Astrocyte (in vitro differentiated cells and primary cell): Measurements from ENCODE around the gene INSIG2. TPM values are rescaled to one million over a fixed set of nuclear protein-coding genes. Genes with fewer than 3 reads are reported as not detected.

Source experiments
- DNase-seq: peaks from one replicate; pipeline ENCODE4 v3.0.0-alpha.2; 2010; ENCODE audit warnings: low read depth
- FAIRE-seq: peaks from 2 replicates; lab custom pipeline; 2011; peaks lifted over from hg19 to GRCh38; lab: Jason Lieb, UNC
- H2AFZ ChIP-seq: 2 replicates; pipeline ENCODE4 v1.6.0; 2012; ENCODE audit warnings: low read depth, low read length, inconsistent platforms
- H3K27ac ChIP-seq: 2 replicates; pipeline ENCODE4 v1.5.1; 2011; ENCODE audit warnings: low read depth, low read length, inconsistent platforms
- H3K27me3 ChIP-seq: 2 replicates; pipeline ENCODE4 v1.6.0; 2011; ENCODE audit warnings: low read length, inconsistent platforms; ENCODE audit not compliant: insufficient read depth
- H3K36me3 ChIP-seq: 2 replicates; pipeline ENCODE4 v1.5.1; 2011; ENCODE audit warnings: low read length, inconsistent platforms; ENCODE audit not compliant: insufficient read depth
- H3K4me1 ChIP-seq: 2 replicates; pipeline ENCODE4 v1.5.1; 2011; ENCODE audit warnings: low read length, inconsistent platforms; ENCODE audit not compliant: insufficient read depth
- H3K4me2 ChIP-seq: 2 replicates; pipeline ENCODE4 v1.6.0; 2012; ENCODE audit warnings: low read length, inconsistent platforms
- H3K4me3 ChIP-seq: 2 replicates; pipeline ENCODE4 v1.5.1; 2011; ENCODE audit warnings: low read depth, mild to moderate bottlenecking, low read length, inconsistent platforms; ENCODE audit not compliant: insufficient read depth
- H3K79me2 ChIP-seq: 2 replicates; pipeline ENCODE4 v1.6.0; 2012; ENCODE audit warnings: mild to moderate bottlenecking, low read length, inconsistent platforms; ENCODE audit not compliant: insufficient read depth
- H3K9ac ChIP-seq: 2 replicates; pipeline ENCODE4 v1.6.0; 2012; ENCODE audit warnings: mild to moderate bottlenecking, low read length, inconsistent platforms
- H3K9me3 ChIP-seq: 2 replicates; pipeline ENCODE4 v1.5.1; 2012; ENCODE audit warnings: low read depth, mild to moderate bottlenecking, low read length, inconsistent platforms; ENCODE audit not compliant: insufficient read depth
- H4K20me1 ChIP-seq: 2 replicates; pipeline ENCODE4 v1.6.0; 2012; ENCODE audit warnings: low read length, inconsistent platforms; ENCODE audit not compliant: insufficient read depth
- H3K27ac Mint-ChIP-seq: one replicate; pipeline ENCODE4 v1.8.0; 2021; ENCODE audit warnings: mild to moderate bottlenecking, mixed read lengths; ENCODE audit not compliant: unreplicated experiment
- H3K27me3 Mint-ChIP-seq: one replicate; pipeline ENCODE4 v1.8.0; 2021; ENCODE audit warnings: low read depth, mixed read lengths; ENCODE audit not compliant: unreplicated experiment
- H3K36me3 Mint-ChIP-seq: one replicate; pipeline ENCODE4 v1.8.0; 2021; ENCODE audit warnings: low read depth, mixed read lengths; ENCODE audit not compliant: unreplicated experiment
- H3K4me1 Mint-ChIP-seq: one replicate; pipeline ENCODE4 v1.8.0; 2021; ENCODE audit warnings: low read depth, mixed read lengths; ENCODE audit not compliant: unreplicated experiment
- H3K4me3 Mint-ChIP-seq: one replicate; pipeline ENCODE4 v1.8.0; 2021; ENCODE audit warnings: mild to moderate bottlenecking, moderate library complexity, mixed read lengths; ENCODE audit not compliant: unreplicated experiment
- H3K9me3 Mint-ChIP-seq: one replicate; pipeline ENCODE4 v1.8.0; 2021; ENCODE audit warnings: mild to moderate bottlenecking, mixed read lengths; ENCODE audit not compliant: unreplicated experiment
- EZH2 ChIP-seq: IDR thresholded peaks from 2 replicates; pipeline ENCODE4 v1.6.1; 2012; ENCODE audit warnings: mild to moderate bottlenecking, low read length, inconsistent platforms; ENCODE audit not compliant: insufficient read depth
- total RNA-seq: library from RNA; stranded (reverse); gene quantifications from 2 replicates; pipeline ENCODE4 v1.2.1, GENCODE V29; 2021
- TF ChIP-seq, protein P1 (sequence below): IDR thresholded peaks from 2 replicates; pipeline ENCODE4 v1.5.1; 2011; ENCODE audit warnings: low read depth, mild to moderate bottlenecking, inconsistent platforms, low read length, moderate library complexity; ENCODE audit not compliant: insufficient read depth

The INSIG2 gene
- total RNA-seq, 1 donor from 2014 or later = 32.2 TPM

- FAIRE-seq = no peak
- Histone ChIP-seq H3K27me3 (peaks cover 11% of the 10 kb centered on the region), H3K9ac (no peak overlapping the region), H2AFZ (no peak overlapping the region), H3K4me3 (no peak overlapping the region), H3K79me2 (no peaks in the 10 kb centered on the region), H3K36me3 (no peaks in the 10 kb centered on the region), H4K20me1 (no peaks in the 10 kb centered on the region), H3K4me2 (no peak overlapping the region), H3K27ac (no peak overlapping the region), H3K9me3 (no peaks in the 10 kb centered on the region), H3K4me1 (peaks cover 6% of the 10 kb centered on the region)
- H3K9me3 Mint-ChIP-seq = no peaks in the 10 kb centered on the region
- no peak for TF ChIP-seq EZH2
- TF ChIP-seq, protein P1, sequence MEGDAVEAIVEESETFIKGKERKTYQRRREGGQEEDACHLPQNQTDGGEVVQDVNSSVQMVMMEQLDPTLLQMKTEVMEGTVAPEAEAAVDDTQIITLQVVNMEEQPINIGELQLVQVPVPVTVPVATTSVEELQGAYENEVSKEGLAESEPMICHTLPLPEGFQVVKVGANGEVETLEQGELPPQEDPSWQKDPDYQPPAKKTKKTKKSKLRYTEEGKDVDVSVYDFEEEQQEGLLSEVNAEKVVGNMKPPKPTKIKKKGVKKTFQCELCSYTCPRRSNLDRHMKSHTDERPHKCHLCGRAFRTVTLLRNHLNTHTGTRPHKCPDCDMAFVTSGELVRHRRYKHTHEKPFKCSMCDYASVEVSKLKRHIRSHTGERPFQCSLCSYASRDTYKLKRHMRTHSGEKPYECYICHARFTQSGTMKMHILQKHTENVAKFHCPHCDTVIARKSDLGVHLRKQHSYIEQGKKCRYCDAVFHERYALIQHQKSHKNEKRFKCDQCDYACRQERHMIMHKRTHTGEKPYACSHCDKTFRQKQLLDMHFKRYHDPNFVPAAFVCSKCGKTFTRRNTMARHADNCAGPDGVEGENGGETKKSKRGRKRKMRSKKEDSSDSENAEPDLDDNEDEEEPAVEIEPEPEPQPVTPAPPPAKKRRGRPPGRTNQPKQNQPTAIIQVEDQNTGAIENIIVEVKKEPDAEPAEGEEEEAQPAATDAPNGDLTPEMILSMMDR = no peak
- H3K27ac Mint-ChIP-seq = no peak overlapping the region
- H3K4me3 Mint-ChIP-seq = no peak overlapping the region
- H3K36me3 Mint-ChIP-seq = no peaks in the 10 kb centered on the region
- DNase-seq = peak; percentile 12
- H3K4me1 Mint-ChIP-seq = peaks cover 32% of the 10 kb centered on the region
- H3K27me3 Mint-ChIP-seq = peaks cover 7% of the 10 kb centered on the region
These were observed 39.0 kb upstream of the INSIG2 start for GRCh38 chr2:118049140-118049815.

- H3K4me2 ChIP-seq = no peak overlapping the region
These were observed 38.5 kb upstream of the INSIG2 start for GRCh38 chr2:118049816-118050140.

DNA sequence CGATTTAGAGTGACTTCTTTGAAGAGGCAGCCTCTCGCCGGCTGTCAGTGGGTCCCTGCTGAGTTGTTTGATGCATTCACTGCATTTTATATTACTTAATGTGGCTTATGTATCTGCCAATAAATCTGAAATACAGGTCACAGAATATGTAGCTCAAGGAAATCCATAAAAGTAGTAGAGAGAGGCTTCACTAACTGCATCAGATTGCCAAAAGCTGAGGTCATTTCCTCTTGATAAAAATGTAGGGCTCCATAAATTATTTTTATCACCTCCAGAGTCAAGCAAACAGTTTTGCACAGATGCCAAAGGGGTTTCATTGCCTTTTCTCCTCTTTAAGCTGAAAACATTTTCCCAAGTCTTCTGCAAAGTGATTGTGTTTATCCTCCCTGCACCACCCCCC, 37.9 kb upstream of the INSIG2 start:
- no peaks in the 10 kb centered on the region for H3K9me3 Mint-ChIP-seq
- H3K27ac ChIP-seq = no peak overlapping the region
- H3K36me3 ChIP-seq = no peaks in the 10 kb centered on the region
- FAIRE-seq (no peak), DNase-seq (peak; percentile 25)
- no peak overlapping the region for H2AFZ ChIP-seq
- no peak overlapping the region for H3K4me3 Mint-ChIP-seq
- peaks cover 5% of the 10 kb centered on the region for H3K27me3 Mint-ChIP-seq
- H3K4me2 ChIP-seq = no peak overlapping the region
- H3K27me3 ChIP-seq = peaks cover 8% of the 10 kb centered on the region
- H3K4me3 ChIP-seq = no peak overlapping the region
- H3K4me1 ChIP-seq = peaks cover 6% of the 10 kb centered on the region
- H4K20me1 ChIP-seq = no peaks in the 10 kb centered on the region
- no peaks in the 10 kb centered on the region for H3K36me3 Mint-ChIP-seq
- H3K9ac ChIP-seq = no peak overlapping the region
- H3K4me1 Mint-ChIP-seq = peaks cover 34% of the 10 kb centered on the region
- no peaks in the 10 kb centered on the region for H3K79me2 ChIP-seq
- H3K27ac Mint-ChIP-seq = no peak overlapping the region
- no peaks in the 10 kb centered on the region for H3K9me3 ChIP-seq
- TF ChIP-seq, protein P1 = no peak
- TF ChIP-seq EZH2 = no peak

More at GRCh38 chr2:118049816-118050140, 38.5 kb upstream of the INSIG2 start:
- peaks cover 9% of the 10 kb centered on the region for H3K27me3 ChIP-seq
- no peak overlapping the region for H2AFZ ChIP-seq
- DNase-seq = no peak
- H3K9me3 ChIP-seq = no peaks in the 10 kb centered on the region
- Mint-ChIP-seq H3K4me3 (no peak overlapping the region), H3K4me1 (peaks cover 32% of the 10 kb centered on the region), H3K36me3 (no peaks in the 10 kb centered on the region), H3K27ac (no peak overlapping the region), H3K27me3 (peaks cover 2% of the 10 kb centered on the region), H3K9me3 (no peaks in the 10 kb centered on the region)
- no peaks in the 10 kb centered on the region for H4K20me1 ChIP-seq
- no peak overlapping the region for H3K27ac ChIP-seq
- no peak for FAIRE-seq
- no peak overlapping the region for H3K4me3 ChIP-seq
- H3K4me1 ChIP-seq = peaks cover 6% of the 10 kb centered on the region
- TF ChIP-seq EZH2 = no peak
- TF ChIP-seq, protein P1 = no peak
- no peak overlapping the region for H3K9ac ChIP-seq
- no peaks in the 10 kb centered on the region for H3K36me3 ChIP-seq
- H3K79me2 ChIP-seq = no peaks in the 10 kb centered on the region
